Measurements from ENCODE around the gene IL18. TPM values are rescaled to one million over a fixed set of nuclear protein-coding genes. Genes with fewer than 3 reads are reported as not detected.

IL18 gene
- polyA plus RNA-seq, 1 donor from 2014 or later = not detected

DNA sequence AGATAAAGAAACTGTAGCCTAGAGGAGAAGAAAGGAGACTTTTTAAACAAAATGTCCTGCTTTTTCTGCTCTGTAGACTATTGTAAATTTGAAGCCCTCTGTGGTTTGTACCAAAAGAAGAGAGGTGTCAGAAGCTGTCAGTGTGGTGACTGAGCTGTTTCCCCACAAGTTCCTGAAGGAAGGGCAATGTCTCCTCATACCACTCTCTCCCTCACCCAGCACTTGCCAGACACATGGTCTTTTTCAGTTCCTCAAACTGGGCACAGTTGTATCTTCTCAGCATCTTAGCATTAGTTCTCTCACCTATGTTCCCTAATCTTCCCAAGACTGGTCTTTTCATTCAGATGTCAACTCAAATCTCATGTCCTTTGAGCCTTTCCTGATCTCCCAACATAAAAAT, 15.7 kb upstream of the IL18 start:
- TF ChIP-seq, protein P1, sequence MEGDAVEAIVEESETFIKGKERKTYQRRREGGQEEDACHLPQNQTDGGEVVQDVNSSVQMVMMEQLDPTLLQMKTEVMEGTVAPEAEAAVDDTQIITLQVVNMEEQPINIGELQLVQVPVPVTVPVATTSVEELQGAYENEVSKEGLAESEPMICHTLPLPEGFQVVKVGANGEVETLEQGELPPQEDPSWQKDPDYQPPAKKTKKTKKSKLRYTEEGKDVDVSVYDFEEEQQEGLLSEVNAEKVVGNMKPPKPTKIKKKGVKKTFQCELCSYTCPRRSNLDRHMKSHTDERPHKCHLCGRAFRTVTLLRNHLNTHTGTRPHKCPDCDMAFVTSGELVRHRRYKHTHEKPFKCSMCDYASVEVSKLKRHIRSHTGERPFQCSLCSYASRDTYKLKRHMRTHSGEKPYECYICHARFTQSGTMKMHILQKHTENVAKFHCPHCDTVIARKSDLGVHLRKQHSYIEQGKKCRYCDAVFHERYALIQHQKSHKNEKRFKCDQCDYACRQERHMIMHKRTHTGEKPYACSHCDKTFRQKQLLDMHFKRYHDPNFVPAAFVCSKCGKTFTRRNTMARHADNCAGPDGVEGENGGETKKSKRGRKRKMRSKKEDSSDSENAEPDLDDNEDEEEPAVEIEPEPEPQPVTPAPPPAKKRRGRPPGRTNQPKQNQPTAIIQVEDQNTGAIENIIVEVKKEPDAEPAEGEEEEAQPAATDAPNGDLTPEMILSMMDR (IDR thresholded peaks at IDR 0.05; ENCODE audit: poor library complexity, severe bottlenecking) = no peak
- TF ChIP-seq EZH2 (IDR thresholded peaks at IDR 0.05; ENCODE audit: borderline replicate concordance, insufficient read depth, low read length, poor library complexity, severe bottlenecking) (no peak), TAF1 (IDR thresholded peaks at IDR 0.05; ENCODE audit: low read depth) (no peak), EP300 (conservative IDR thresholded peaks at IDR 0.05; ENCODE audit: poor library complexity, severe bottlenecking) (no peak), RAD21 (conservative IDR thresholded peaks at IDR 0.05) (no peak), POLR2AphosphoS5 (IDR thresholded peaks at IDR 0.05) (no peak), MXI1 (conservative IDR thresholded peaks at IDR 0.05; ENCODE audit: poor library complexity, severe bottlenecking) (no peak), SMC3 (conservative IDR thresholded peaks at IDR 0.05; ENCODE audit: poor library complexity) (no peak)
- TF ChIP-seq, protein P2, sequence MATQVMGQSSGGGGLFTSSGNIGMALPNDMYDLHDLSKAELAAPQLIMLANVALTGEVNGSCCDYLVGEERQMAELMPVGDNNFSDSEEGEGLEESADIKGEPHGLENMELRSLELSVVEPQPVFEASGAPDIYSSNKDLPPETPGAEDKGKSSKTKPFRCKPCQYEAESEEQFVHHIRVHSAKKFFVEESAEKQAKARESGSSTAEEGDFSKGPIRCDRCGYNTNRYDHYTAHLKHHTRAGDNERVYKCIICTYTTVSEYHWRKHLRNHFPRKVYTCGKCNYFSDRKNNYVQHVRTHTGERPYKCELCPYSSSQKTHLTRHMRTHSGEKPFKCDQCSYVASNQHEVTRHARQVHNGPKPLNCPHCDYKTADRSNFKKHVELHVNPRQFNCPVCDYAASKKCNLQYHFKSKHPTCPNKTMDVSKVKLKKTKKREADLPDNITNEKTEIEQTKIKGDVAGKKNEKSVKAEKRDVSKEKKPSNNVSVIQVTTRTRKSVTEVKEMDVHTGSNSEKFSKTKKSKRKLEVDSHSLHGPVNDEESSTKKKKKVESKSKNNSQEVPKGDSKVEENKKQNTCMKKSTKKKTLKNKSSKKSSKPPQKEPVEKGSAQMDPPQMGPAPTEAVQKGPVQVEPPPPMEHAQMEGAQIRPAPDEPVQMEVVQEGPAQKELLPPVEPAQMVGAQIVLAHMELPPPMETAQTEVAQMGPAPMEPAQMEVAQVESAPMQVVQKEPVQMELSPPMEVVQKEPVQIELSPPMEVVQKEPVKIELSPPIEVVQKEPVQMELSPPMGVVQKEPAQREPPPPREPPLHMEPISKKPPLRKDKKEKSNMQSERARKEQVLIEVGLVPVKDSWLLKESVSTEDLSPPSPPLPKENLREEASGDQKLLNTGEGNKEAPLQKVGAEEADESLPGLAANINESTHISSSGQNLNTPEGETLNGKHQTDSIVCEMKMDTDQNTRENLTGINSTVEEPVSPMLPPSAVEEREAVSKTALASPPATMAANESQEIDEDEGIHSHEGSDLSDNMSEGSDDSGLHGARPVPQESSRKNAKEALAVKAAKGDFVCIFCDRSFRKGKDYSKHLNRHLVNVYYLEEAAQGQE (IDR thresholded peaks at IDR 0.05; ENCODE audit: borderline replicate concordance) = no peak
- Histone ChIP-seq H3K36me3 (ENCODE audit: insufficient read depth, low read length) (no peaks in the 10 kb centered on the region), H2AFZ (ENCODE audit: low read depth, low read length) (no peak overlapping the region), H3K4me3 (ENCODE audit: low read length) (no peak overlapping the region), H3K27me3 (ENCODE audit: insufficient read depth, low read depth, low read length) (no peaks in the 10 kb centered on the region), H3K79me2 (replicated peaks; ENCODE audit: insufficient read depth, low read length) (no peaks in the 10 kb centered on the region), H3K9me2 (ENCODE audit: insufficient read depth, low read length) (no peaks in the 10 kb centered on the region), H3K9me3 (ENCODE audit: low read length) (no peaks in the 10 kb centered on the region), H3K4me2 (ENCODE audit: low read length) (no peak overlapping the region), H4K20me1 (ENCODE audit: insufficient read depth) (no peaks in the 10 kb centered on the region), H3F3A (ENCODE audit: insufficient read depth, low read length, poor library complexity, severe bottlenecking) (no peaks in the 10 kb centered on the region), H3K9ac (ENCODE audit: low read length) (no peak overlapping the region), H3K27ac (ENCODE audit: low read length) (no peak overlapping the region)

DNA sequence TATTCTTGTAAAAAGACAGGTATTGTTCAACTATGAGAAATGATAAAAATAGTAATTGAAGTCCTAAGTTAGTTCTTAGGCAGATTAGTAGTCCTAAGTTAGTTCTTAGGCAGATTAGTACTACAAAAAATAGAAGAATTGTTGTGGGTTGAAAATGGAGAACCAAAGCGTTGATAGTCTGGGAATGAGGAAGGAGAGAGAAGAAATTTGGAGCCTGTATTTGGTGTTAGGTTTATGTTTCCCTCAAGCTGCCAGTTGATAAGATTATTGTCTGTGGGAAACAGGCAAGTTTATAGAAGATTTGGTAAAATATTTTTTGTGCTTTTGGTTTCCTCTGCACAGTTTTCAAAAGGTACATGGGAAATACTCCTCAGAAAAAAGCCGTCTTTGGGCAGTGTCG, 15.0 kb upstream of the IL18 start:
- Histone ChIP-seq H3K9me3 (ENCODE audit: low read length) (no peaks in the 10 kb centered on the region), H3K9ac (ENCODE audit: low read length) (no peak overlapping the region), H3K36me3 (ENCODE audit: insufficient read depth, low read length) (no peaks in the 10 kb centered on the region), H3K79me2 (replicated peaks; ENCODE audit: insufficient read depth, low read length) (no peaks in the 10 kb centered on the region), H3K27me3 (ENCODE audit: insufficient read depth, low read depth, low read length) (no peaks in the 10 kb centered on the region), H3K9me2 (ENCODE audit: insufficient read depth, low read length) (no peaks in the 10 kb centered on the region), H3K4me2 (ENCODE audit: low read length) (no peak overlapping the region), H3K4me3 (ENCODE audit: low read length) (no peak overlapping the region), H3K27ac (ENCODE audit: low read length) (no peak overlapping the region), H2AFZ (ENCODE audit: low read depth, low read length) (no peak overlapping the region), H4K20me1 (ENCODE audit: insufficient read depth) (no peaks in the 10 kb centered on the region), H3F3A (ENCODE audit: insufficient read depth, low read length, poor library complexity, severe bottlenecking) (no peaks in the 10 kb centered on the region)
- no peak for TF ChIP-seq POLR2AphosphoS5 (IDR thresholded peaks at IDR 0.05)
- TF ChIP-seq, protein P1 (IDR thresholded peaks at IDR 0.05; ENCODE audit: poor library complexity, severe bottlenecking) = no peak
- TF ChIP-seq, protein P2 (IDR thresholded peaks at IDR 0.05; ENCODE audit: borderline replicate concordance) = no peak
- no peak for TF ChIP-seq MXI1 (conservative IDR thresholded peaks at IDR 0.05; ENCODE audit: poor library complexity, severe bottlenecking)
- TF ChIP-seq EP300 (conservative IDR thresholded peaks at IDR 0.05; ENCODE audit: poor library complexity, severe bottlenecking) = no peak
- no peak for TF ChIP-seq RAD21 (conservative IDR thresholded peaks at IDR 0.05)
